ENCODE measurements around the gene ACAN. TPM values are rescaled to one million over a fixed set of nuclear protein-coding genes. Genes with fewer than 3 reads are reported as not detected.

Gene ACAN
- total RNA-seq, 2 donors from 2014 or later = 1.6 TPM; not detected in 1

- intact Hi-C loops (cut with DNase I) = loop anchor here (10.0 kb wide), 2 partner anchors 110 to 270 kb away; no protein-coding TSS in a partner anchor
- no peak overlapping the region for H3K27ac ChIP-seq
- no peaks in the 10 kb centered on the region for H3K36me3 ChIP-seq (replicated peaks in 1 of 2; ENCODE audit: insufficient read depth in 1 of 2, low read depth in 2 of 2)
- H3K4me1 ChIP-seq = peaks cover 7% of the 10 kb centered on the region
- ATAC-seq (peak; percentile 82), DNase-seq (peak; percentile 76 to 84 (median 80))
- WGBS, 2 donors = 23 to 30% methylated on average over 10 of the region's 10 CpGs
- H3K27me3 ChIP-seq = no peaks in the 10 kb centered on the region
- no peak for TF ChIP-seq POLR2A (IDR thresholded peaks at IDR 0.05)
- TF ChIP-seq CTCF (IDR thresholded peaks at IDR 0.05) = peak; percentile 87 to 99 (median 93)
- H3K4me3 ChIP-seq = no peak overlapping the region
- no peaks in the 10 kb centered on the region for H3K9me3 ChIP-seq
These were observed 101.5 kb downstream of the ACAN start for GRCh38 chr15:88904624-88905327.

GRCh38 chr15:88905576-88905975 lies 102.3 kb downstream of the ACAN start:
- 67 to 75% methylated on average over 11 of the region's 11 CpGs for WGBS, 2 donors
- H3K27ac ChIP-seq = no peak overlapping the region
- ATAC-seq = no peak

GRCh38 chr15:88906130-88906529 lies 102.9 kb downstream of the ACAN start:
- Histone ChIP-seq H3K27me3 (no peaks in the 10 kb centered on the region), H3K27ac (no peak overlapping the region), H3K4me1 (peaks cover 7% of the 10 kb centered on the region), H3K4me3 (no peak overlapping the region), H3K9me3 (no peaks in the 10 kb centered on the region), H3K36me3 (replicated peaks in 1 of 2; ENCODE audit: insufficient read depth in 1 of 2, low read depth in 2 of 2) (no peaks in the 10 kb centered on the region)
- ATAC-seq (no peak), DNase-seq (no peak)
- WGBS, 2 donors = 78 to 83% methylated on average over 1 of the region's 1 CpG
- intact Hi-C loops (cut with DNase I) = loop anchor here (10.0 kb wide), 2 partner anchors 109 to 269 kb away; no protein-coding TSS in a partner anchor
- TF ChIP-seq CTCF (IDR thresholded peaks at IDR 0.05) = no peak
- TF ChIP-seq POLR2A (IDR thresholded peaks at IDR 0.05) = no peak

More at GRCh38 chr15:88905576-88905975, 102.3 kb downstream of the ACAN start:
- no peak overlapping the region for H3K4me3 ChIP-seq
- DNase-seq = no peak
- H3K4me1 ChIP-seq = peaks cover 7% of the 10 kb centered on the region
- no peaks in the 10 kb centered on the region for H3K9me3 ChIP-seq
- TF ChIP-seq POLR2A (IDR thresholded peaks at IDR 0.05) (no peak), CTCF (IDR thresholded peaks at IDR 0.05) (no peak)
- intact Hi-C loops (cut with DNase I) = loop anchor here (10.0 kb wide), 2 partner anchors 109 to 269 kb away; no protein-coding TSS in a partner anchor
- no peaks in the 10 kb centered on the region for H3K36me3 ChIP-seq (replicated peaks in 1 of 2; ENCODE audit: insufficient read depth in 1 of 2, low read depth in 2 of 2)
- H3K27me3 ChIP-seq = no peaks in the 10 kb centered on the region

- WGBS, 2 donors = 78 to 100% methylated on average over 4 to 7 of the region's 7 CpGs
- DNase-seq (no peak), ATAC-seq (no peak)
- no peak overlapping the region for H3K27ac ChIP-seq
- TF ChIP-seq CTCF (IDR thresholded peaks at IDR 0.05) (no peak), POLR2A (IDR thresholded peaks at IDR 0.05) (no peak)
- no peak overlapping the region for H3K4me3 ChIP-seq
- H3K36me3 ChIP-seq (replicated peaks in 1 of 2; ENCODE audit: insufficient read depth in 1 of 2, low read depth in 2 of 2) = no peaks in the 10 kb centered on the region
- peaks cover 7% of the 10 kb centered on the region for H3K4me1 ChIP-seq
- intact Hi-C loops (cut with DNase I) = loop anchor here (10.0 kb wide), 2 partner anchors 108 to 268 kb away; no protein-coding TSS in a partner anchor
- H3K9me3 ChIP-seq = no peaks in the 10 kb centered on the region
- no peaks in the 10 kb centered on the region for H3K27me3 ChIP-seq
These were observed 103.3 kb downstream of the ACAN start for GRCh38 chr15:88906551-88906950.
